Measurements from ENCODE around the gene ADARB2. TPM values are rescaled to one million over a fixed set of nuclear protein-coding genes. Genes with fewer than 3 reads are reported as not detected.
"Not testable (repeated sequence)": the region's sequence is repeated elsewhere in the genome, so short reads cannot be mapped to it uniquely, and the experiment has no call there.

ADARB2 gene
- total RNA-seq, 1 experiment from 2014 or later, result 0.11 TPM

GRCh38 chr10:1434912-1435692 lies 302.2 kb downstream of the ADARB2 start:
- DNase-seq (ENCODE audit: low read depth), result peak; percentile 9

DNA sequence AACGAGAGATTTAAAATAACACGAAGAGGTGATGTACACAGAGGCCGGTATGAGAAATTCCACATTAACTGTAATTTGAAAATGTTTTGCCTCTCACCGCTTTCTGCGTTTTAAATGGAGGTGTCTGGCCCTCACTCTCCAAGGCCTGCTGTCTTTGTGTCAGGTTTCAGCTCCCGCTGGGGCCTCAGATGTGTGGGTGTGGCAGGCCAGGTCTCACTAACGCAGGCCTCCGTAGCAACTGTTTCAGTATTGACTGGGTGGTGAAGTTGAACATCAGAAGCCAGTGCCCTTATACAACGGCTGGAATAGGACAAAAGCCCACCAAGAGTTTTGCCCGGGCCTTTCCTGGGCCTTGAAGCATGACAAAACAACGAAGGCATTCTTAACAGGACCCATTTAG lies 303.1 kb downstream of the ADARB2 start:
- peak; percentile 18 for DNase-seq (ENCODE audit: low read depth)

DNA sequence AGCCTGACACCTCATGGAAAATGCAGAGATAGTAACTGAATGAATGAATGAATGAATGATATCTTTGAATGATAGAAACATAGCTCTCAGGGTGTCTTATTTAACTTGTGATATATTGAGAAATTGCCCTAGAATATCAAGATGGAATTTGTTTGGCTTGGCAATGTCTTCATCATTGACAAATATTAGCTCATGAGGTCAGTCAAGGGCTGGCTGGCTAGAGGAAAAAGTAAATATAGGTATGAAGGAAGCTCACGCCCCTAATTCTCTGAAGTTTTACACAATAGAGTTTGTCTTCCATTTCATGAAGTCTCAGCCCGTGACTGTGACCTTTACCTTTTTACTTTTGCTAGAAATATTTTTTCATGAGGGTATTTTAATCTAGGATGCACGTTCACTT lies 305.2 kb downstream of the ADARB2 start:
- DNase-seq (ENCODE audit: low read depth), result no peak

DNA sequence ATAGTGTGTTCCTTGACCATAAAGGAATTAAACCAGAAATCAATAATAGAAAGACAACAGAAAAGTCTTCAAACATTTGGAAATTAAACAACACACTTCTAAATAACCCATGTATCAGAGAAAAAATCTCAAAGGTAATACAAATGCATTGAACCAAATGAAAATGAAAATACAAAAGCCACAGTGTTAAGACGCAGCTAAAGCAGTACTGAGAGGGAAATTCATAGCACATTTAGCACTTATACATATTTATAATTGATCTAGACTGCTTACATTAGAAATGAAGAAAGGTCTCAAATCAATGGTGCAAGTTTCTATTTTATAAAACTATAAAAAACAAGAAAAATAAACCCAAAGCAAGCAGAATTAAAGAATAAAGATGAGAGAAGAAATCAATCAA lies 306.1 kb downstream of the ADARB2 start:
- no peak for DNase-seq (ENCODE audit: low read depth)

- DNase-seq (ENCODE audit: low read depth), result not testable (repeated sequence)
These were observed 309.7 kb downstream of the ADARB2 start for GRCh38 chr10:1427521-1428186.

- DNase-seq (ENCODE audit: low read depth), result no peak
These were observed 310.5 kb downstream of the ADARB2 start for GRCh38 chr10:1426786-1427185.

DNA sequence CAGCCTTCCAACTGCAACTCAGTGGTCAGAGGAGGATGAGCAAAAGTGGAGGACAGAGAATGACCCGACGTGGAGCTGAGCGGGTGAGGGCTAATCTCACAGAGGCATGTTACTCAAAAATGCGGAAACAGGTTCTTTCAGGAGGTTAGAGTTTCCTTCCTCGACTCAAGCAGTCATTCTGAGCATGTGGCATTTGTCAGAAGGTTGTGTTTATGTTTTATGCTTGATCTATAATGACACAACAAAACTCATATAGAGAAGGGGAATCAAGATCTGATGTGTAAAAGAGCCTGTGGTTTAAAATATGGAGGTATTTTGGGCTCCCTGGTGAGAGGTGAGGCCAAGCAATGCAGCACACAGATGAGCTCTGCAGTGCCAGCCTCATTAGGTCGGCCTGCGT lies 311.4 kb downstream of the ADARB2 start:
- no peak for DNase-seq (ENCODE audit: low read depth)

GRCh38 chr10:1424648-1425047 lies 312.7 kb downstream of the ADARB2 start:
- DNase-seq (ENCODE audit: low read depth), result no peak

DNA sequence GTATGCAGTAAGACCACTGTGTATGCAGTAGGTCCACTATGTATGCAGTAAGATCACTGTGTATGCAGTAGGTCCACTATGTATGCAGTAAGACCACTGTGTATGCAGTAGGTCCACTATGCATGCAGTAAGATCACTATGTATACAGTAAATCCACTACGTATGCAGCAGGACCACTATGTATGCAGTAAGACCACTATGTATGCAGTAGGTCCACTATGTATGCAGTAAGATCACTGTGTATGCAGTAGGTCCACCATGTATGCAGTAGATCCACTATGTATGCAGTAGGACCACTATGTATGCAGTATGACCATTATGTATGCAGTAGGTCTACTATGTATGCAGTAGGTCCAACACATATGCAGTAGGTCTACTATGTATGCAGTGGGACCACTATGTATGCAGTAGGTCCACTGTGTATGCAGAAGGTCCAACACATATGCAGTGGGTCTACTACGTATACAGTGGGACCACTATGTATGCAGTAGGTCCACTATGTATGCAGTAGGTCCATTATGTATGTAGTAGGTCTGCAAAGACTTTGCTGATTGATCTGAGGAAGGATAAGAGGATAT lies 313.6 kb downstream of the ADARB2 start:
- no peak for DNase-seq (ENCODE audit: low read depth)

DNA sequence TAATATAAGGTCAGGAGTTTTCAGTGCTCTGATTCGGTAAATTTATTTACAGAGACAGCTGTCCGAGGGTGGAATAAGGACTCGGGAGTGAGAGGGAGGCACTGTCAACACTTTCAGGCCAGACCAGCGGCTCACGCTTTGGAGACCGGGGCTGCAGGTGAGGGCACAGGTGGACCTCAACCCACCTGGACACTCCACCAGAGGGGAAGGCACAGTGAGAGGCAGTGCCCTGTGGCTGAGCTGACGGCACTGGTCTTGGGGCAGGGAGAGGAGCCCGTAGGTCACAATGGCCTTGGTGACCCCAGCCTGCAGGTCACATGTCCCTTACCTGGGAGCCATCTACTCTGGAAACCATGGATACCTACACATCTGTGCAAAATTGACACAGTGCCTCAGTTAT lies 315.1 kb downstream of the ADARB2 start:
- no peak for DNase-seq (ENCODE audit: low read depth)

- DNase-seq (ENCODE audit: low read depth), result peak; percentile 85
These were observed 316.5 kb downstream of the ADARB2 start for GRCh38 chr10:1420661-1421362.

- no peak for DNase-seq (ENCODE audit: low read depth)
These were observed 317.3 kb downstream of the ADARB2 start for GRCh38 chr10:1419796-1420610.

GRCh38 chr10:1418031-1418550 lies 319.2 kb downstream of the ADARB2 start:
- DNase-seq (ENCODE audit: low read depth), result no peak

GRCh38 chr10:1417574-1417973 lies 319.8 kb downstream of the ADARB2 start:
- DNase-seq (ENCODE audit: low read depth), result no peak

- no peak for DNase-seq (ENCODE audit: low read depth)
These were observed 320.8 kb downstream of the ADARB2 start for GRCh38 chr10:1416456-1417037.

- DNase-seq (ENCODE audit: low read depth), result no peak
These were observed 322.4 kb downstream of the ADARB2 start for GRCh38 chr10:1414893-1415292.

GRCh38 chr10:1414346-1414745 lies 323.0 kb downstream of the ADARB2 start:
- DNase-seq (ENCODE audit: low read depth), result not testable (repeated sequence)

- DNase-seq (ENCODE audit: low read depth), result no peak
These were observed 323.5 kb downstream of the ADARB2 start for GRCh38 chr10:1413823-1414222.

GRCh38 chr10:1413256-1413655 lies 324.1 kb downstream of the ADARB2 start:
- DNase-seq (ENCODE audit: low read depth), result no peak

- DNase-seq (ENCODE audit: low read depth), result no peak
These were observed 324.7 kb downstream of the ADARB2 start for GRCh38 chr10:1412531-1413189.
